A673 (cell line): ENCODE measurements around the gene NLN. TPM values are rescaled to one million over a fixed set of nuclear protein-coding genes. Genes with fewer than 3 reads are reported as not detected.

Source experiments
- BruUV-seq: library from RNA; stranded (reverse); fragments of 400-500 nt; replicated peaks from 2 replicates; lab custom pipeline; 2021; lab: Mats Ljungman, UMichigan
- CTCF ChIA-PET: fragments of 300-600 bp; sonication (Branson Sonifier 250); formaldehyde crosslinking; loops from one replicate; lab custom pipeline; 2022; ENCODE audit warnings: antibody characterized with exemption; lab: Charles Lee
- POLR2A ChIA-PET: fragments of 300-600 bp; sonication (Branson Sonifier 250); formaldehyde crosslinking; loops from one replicate; lab custom pipeline; 2022; ENCODE audit warnings: antibody characterized with exemption; ENCODE audit not compliant: low non-redundant PET; lab: Charles Lee
- DNase-seq: peaks from one replicate; pipeline ENCODE4 v3.0.0-alpha.2; 2015; ENCODE audit warnings: low spot score
- H3K27ac ChIP-seq: fragments of 200-600 bp; sonication (generic); 2 replicates; pipeline ENCODE4 v1.5.1; 2016; ENCODE audit warnings: mixed run types, low read depth, mild to moderate bottlenecking, mixed read lengths, antibody characterized with exemption, low read length; ENCODE audit not compliant: poor library complexity, severe bottlenecking
- H3K27me3 ChIP-seq: fragments of 200-600 bp; sonication (generic); replicated peaks from 2 replicates; pipeline ENCODE4 v1.6.1; 2017; ENCODE audit warnings: mixed run types, low read depth, mild to moderate bottlenecking, mixed read lengths, antibody characterized with exemption, low read length; ENCODE audit not compliant: insufficient read depth, poor library complexity
- H3K36me3 ChIP-seq: fragments of 200-600 bp; sonication (generic); 2 replicates; pipeline ENCODE4 v1.6.1; 2016; ENCODE audit warnings: mixed run types, mild to moderate bottlenecking, mixed read lengths, antibody characterized with exemption, low read length; ENCODE audit not compliant: insufficient read depth, poor library complexity, severe bottlenecking
- H3K4me1 ChIP-seq: fragments of 200-600 bp; sonication (generic); 2 replicates; pipeline ENCODE4 v1.6.1; 2017; ENCODE audit warnings: mixed run types, mild to moderate bottlenecking, mixed read lengths, antibody characterized with exemption, low read length; ENCODE audit not compliant: insufficient read depth, poor library complexity, severe bottlenecking
- H3K4me3 ChIP-seq: fragments of 200-600 bp; sonication (generic); 2 replicates; pipeline ENCODE4 v1.5.1; 2016; ENCODE audit warnings: low read depth, mixed run types, mild to moderate bottlenecking, mixed read lengths, low read length; ENCODE audit not compliant: poor library complexity, severe bottlenecking
- H3K9me3 ChIP-seq: fragments of 200-600 bp; sonication (generic); 2 replicates; pipeline ENCODE4 v1.6.1; 2016; ENCODE audit warnings: mixed run types, low read depth, mild to moderate bottlenecking, mixed read lengths, antibody characterized with exemption, low read length; ENCODE audit not compliant: poor library complexity, severe bottlenecking
- EZH2 ChIP-seq: fragments of 200-600 bp; sonication (generic); IDR thresholded peaks from 2 replicates; pipeline ENCODE4 v1.6.1; 2017; ENCODE audit warnings: borderline replicate concordance, low read depth, mild to moderate bottlenecking, mixed read lengths, antibody characterized with exemption, low read length; ENCODE audit not compliant: poor library complexity, severe bottlenecking
- intact Hi-C: fragments of 100-400 bp; cut with micrococcal nuclease; formaldehyde crosslinking; loops from one replicate; pipeline ENCODE4 v1.10.0; 2022; ENCODE audit not compliant: unreplicated experiment
- total RNA-seq: library from RNA; stranded (reverse); gene quantifications from 2 replicates; pipeline ENCODE4 v1.2.3, GENCODE V29; 2021
- TF ChIP-seq, protein P1 (sequence below): fragments of 300-800, 200-600 bp; sonication (generic); conservative IDR thresholded peaks from 2 replicates; pipeline ENCODE4 v1.5.1; 2017; ENCODE audit warnings: low read depth, mild to moderate bottlenecking, antibody characterized with exemption, low read length, moderate library complexity, mixed read lengths

Gene NLN
- total RNA-seq, 1 experiment from 2014 or later, result 99.9 TPM

DNA sequence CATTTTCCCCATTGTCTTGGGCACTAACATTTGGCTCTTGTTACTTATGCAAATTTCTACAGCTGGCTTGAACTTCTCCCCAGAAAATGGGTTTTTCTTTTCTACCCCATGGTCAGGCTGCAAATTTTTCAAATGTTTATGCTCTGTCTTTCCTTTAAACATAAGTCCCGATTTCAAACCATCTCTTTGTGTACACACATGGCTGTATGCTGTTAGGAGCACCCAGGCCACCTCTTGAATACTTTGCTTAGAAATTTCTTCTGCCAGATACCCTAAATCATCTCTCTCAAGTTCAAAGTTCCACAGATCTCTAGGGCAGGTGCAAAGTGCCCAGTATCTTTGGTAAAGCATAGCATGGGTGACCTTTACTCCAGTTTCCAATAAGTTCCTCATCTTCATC is 45.6 kb downstream of the NLN start:
- no peaks in the 10 kb centered on the region for H3K27me3 ChIP-seq
- intact Hi-C loops, result no loop called here
- H3K9me3 ChIP-seq, result no peaks in the 10 kb centered on the region
- ChIA-PET POLR2A (no interaction called here), CTCF (no interaction called here)
- TF ChIP-seq, protein P1, sequence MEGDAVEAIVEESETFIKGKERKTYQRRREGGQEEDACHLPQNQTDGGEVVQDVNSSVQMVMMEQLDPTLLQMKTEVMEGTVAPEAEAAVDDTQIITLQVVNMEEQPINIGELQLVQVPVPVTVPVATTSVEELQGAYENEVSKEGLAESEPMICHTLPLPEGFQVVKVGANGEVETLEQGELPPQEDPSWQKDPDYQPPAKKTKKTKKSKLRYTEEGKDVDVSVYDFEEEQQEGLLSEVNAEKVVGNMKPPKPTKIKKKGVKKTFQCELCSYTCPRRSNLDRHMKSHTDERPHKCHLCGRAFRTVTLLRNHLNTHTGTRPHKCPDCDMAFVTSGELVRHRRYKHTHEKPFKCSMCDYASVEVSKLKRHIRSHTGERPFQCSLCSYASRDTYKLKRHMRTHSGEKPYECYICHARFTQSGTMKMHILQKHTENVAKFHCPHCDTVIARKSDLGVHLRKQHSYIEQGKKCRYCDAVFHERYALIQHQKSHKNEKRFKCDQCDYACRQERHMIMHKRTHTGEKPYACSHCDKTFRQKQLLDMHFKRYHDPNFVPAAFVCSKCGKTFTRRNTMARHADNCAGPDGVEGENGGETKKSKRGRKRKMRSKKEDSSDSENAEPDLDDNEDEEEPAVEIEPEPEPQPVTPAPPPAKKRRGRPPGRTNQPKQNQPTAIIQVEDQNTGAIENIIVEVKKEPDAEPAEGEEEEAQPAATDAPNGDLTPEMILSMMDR, result no peak
- TF ChIP-seq EZH2, result no peak
- H3K27ac ChIP-seq, result no peak overlapping the region
- no TSS peak for BruUV-seq
- peaks cover 15% of the 10 kb centered on the region for H3K36me3 ChIP-seq
- no peak for DNase-seq
- H3K4me3 ChIP-seq, result no peak overlapping the region
- no peaks in the 10 kb centered on the region for H3K4me1 ChIP-seq

DNA sequence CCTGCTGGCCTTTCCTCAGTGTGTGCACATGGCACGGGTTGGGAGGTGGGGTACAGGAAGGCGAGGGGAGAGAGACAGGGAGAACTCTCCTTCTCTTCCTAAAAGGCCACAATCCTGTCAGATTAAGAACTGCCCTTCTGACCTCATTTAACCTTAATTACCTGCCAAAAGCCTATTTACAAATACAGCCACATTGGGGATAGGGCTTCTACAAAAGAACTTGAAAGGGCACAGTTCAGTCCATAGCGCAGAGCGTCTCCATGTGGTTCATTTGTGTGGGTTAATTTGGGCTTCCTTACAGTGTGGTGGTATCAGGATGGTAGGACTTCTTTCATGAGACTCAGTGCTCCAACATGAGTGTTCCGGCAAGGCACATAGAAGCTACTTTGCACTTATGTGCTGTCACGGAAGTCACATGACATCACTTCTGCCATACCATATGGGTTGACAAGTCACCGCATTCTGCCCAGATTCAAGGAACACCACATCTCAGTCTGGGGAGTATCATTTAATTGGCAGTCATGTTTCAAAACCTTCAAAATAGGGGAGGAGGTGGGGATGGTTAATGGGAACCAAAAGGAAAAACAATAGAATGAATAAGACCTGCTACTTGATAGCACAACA is 46.8 kb downstream of the NLN start:
- DNase-seq, result no peak
- ChIA-PET POLR2A (no interaction called here), CTCF (no interaction called here)
- intact Hi-C loops, result no loop called here
- BruUV-seq, result no TSS peak
- Histone ChIP-seq H3K27ac (no peak overlapping the region), H3K4me1 (peaks cover under 1% of the 10 kb centered on the region), H3K27me3 (no peaks in the 10 kb centered on the region), H3K9me3 (no peaks in the 10 kb centered on the region), H3K36me3 (peaks cover 15% of the 10 kb centered on the region), H3K4me3 (no peak overlapping the region)
- no peak for TF ChIP-seq EZH2
- TF ChIP-seq, protein P1, result no peak

DNA sequence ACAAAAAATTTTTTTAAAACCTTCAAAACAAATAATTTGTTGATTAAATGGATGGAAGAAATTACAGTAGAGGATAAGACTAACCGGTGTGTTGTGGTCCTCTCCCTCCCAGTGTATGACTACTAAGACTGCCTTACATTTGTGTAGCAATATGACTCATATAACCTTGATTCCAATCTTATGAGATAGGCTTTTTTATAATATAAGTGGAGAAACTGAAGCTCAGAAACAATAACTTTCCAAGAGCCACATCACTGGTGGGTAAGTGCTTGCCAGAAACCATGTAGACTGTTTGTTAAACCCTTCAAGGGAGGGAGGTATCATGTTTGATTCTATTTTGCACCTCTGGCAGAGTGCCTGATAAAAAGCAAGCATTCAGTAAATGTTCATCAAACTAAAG is 47.5 kb downstream of the NLN start:
- TF ChIP-seq, protein P1, result no peak
- no peak for TF ChIP-seq EZH2
- no TSS peak for BruUV-seq
- ChIA-PET CTCF (no interaction called here), POLR2A (no interaction called here)
- DNase-seq, result no peak
- Histone ChIP-seq H3K4me1 (peaks cover 7% of the 10 kb centered on the region), H3K27me3 (no peaks in the 10 kb centered on the region), H3K4me3 (no peak overlapping the region), H3K27ac (no peak overlapping the region), H3K36me3 (peaks cover 12% of the 10 kb centered on the region), H3K9me3 (no peaks in the 10 kb centered on the region)
- intact Hi-C loops, result no loop called here
